Glutamatergic neuron (in vitro differentiated cells): ENCODE measurements around the gene MGMT. TPM values are rescaled to one million over a fixed set of nuclear protein-coding genes. Genes with fewer than 3 reads are reported as not detected.

Experiments
- DNase-seq: peaks from one replicate; pipeline ENCODE4 v3.0.0; 2022
- H3K27ac Mint-ChIP-seq: one replicate; pipeline ENCODE4 v1.8.0; 2020; ENCODE audit warnings: mild to moderate bottlenecking, mixed read lengths, inconsistent platforms; ENCODE audit not compliant: unreplicated experiment
- H3K27me3 Mint-ChIP-seq: one replicate; pipeline ENCODE4 v1.8.0; 2020; ENCODE audit warnings: mild to moderate bottlenecking, moderate library complexity, mixed read lengths, inconsistent platforms; ENCODE audit not compliant: unreplicated experiment
- H3K36me3 Mint-ChIP-seq: one replicate; pipeline ENCODE4 v1.8.0; 2020; ENCODE audit warnings: mild to moderate bottlenecking, mixed read lengths, inconsistent platforms; ENCODE audit not compliant: unreplicated experiment
- H3K4me1 Mint-ChIP-seq: one replicate; pipeline ENCODE4 v1.8.0; 2020; ENCODE audit warnings: mild to moderate bottlenecking, low read depth, mixed read lengths, inconsistent platforms; ENCODE audit not compliant: unreplicated experiment
- H3K4me3 Mint-ChIP-seq: one replicate; pipeline ENCODE4 v1.8.0; 2020; ENCODE audit warnings: mild to moderate bottlenecking, mixed read lengths, inconsistent platforms; ENCODE audit not compliant: unreplicated experiment
- H3K9me3 Mint-ChIP-seq: one replicate; pipeline ENCODE4 v1.8.0; 2020; ENCODE audit warnings: mild to moderate bottlenecking, moderate library complexity, mixed read lengths, inconsistent platforms; ENCODE audit not compliant: unreplicated experiment
- total RNA-seq: library from RNA; stranded (reverse); fragmentation: NEBNext Ultra II Directional; extraction: Animal tissue kit (Norgen Biotek cat#: 25700); gene quantifications from one replicate; pipeline ENCODE4 v1.2.1, GENCODE V29; 2021; ENCODE audit not compliant: unreplicated experiment
- TF ChIP-seq, protein P1 (sequence below): fragments of 200-600 bp; sonication (generic); IDR thresholded peaks from one replicate; pipeline ENCODE4 v1.5.0; 2021; ENCODE audit not compliant: partially characterized antibody, unreplicated experiment

Gene MGMT
- total RNA-seq, 1 donor from 2014 or later: 15.9 TPM

DNA sequence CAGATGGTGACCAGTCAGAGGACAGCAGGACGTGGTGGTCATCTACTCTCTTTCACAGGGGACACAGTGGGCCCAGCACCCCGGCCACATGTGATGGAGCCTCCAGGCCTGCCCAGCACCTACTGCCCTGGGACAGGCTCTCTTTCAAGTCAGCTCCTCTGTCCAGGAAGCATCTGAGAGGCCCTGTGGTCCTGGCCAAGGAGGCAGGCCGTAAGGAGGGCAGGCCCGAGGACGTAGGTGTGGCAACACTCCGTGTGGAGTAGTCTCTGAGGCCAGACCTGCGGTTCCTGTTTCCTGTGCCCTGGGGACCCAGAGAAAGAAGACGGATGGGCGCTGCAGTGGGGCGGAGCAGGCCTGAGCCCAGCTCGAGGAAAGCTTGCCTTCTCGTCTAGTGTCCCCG is 317.9 kb downstream of the MGMT start:
- DNase-seq: no peak
- peaks cover 12% of the 10 kb centered on the region for H3K4me1 Mint-ChIP-seq
- peaks cover 6% of the 10 kb centered on the region for H3K36me3 Mint-ChIP-seq
- H3K27ac Mint-ChIP-seq: no peak overlapping the region
- peaks cover 11% of the 10 kb centered on the region for H3K9me3 Mint-ChIP-seq
- peaks cover 2% of the 10 kb centered on the region for H3K27me3 Mint-ChIP-seq
- H3K4me3 Mint-ChIP-seq: no peak overlapping the region
- TF ChIP-seq, protein P1, sequence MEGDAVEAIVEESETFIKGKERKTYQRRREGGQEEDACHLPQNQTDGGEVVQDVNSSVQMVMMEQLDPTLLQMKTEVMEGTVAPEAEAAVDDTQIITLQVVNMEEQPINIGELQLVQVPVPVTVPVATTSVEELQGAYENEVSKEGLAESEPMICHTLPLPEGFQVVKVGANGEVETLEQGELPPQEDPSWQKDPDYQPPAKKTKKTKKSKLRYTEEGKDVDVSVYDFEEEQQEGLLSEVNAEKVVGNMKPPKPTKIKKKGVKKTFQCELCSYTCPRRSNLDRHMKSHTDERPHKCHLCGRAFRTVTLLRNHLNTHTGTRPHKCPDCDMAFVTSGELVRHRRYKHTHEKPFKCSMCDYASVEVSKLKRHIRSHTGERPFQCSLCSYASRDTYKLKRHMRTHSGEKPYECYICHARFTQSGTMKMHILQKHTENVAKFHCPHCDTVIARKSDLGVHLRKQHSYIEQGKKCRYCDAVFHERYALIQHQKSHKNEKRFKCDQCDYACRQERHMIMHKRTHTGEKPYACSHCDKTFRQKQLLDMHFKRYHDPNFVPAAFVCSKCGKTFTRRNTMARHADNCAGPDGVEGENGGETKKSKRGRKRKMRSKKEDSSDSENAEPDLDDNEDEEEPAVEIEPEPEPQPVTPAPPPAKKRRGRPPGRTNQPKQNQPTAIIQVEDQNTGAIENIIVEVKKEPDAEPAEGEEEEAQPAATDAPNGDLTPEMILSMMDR: no peak

DNA sequence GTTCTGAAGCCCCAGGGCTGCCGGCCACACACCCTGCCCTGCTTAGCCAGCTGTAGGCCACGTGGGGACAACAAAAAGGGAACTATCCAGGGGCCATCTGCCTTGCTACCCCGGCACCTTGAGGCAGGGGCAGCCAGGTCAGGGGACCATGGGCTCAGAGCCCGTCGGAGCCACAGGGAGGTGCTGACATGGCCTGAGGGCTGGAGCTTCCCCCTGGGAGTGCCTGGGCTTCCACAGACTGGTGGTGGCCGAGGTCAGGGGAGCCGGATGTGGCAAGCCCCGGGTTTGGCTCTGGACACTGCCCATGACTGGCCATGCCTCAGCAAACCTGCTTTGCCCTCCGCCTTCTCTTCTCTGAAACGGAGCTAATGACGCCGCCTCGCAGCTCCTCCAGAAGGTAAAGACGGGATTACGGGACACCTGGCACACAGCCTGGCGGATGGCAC is 318.5 kb downstream of the MGMT start:
- Mint-ChIP-seq H3K36me3 (peaks cover 11% of the 10 kb centered on the region), H3K4me3 (no peak overlapping the region), H3K27me3 (peaks cover 2% of the 10 kb centered on the region), H3K4me1 (peaks cover 12% of the 10 kb centered on the region), H3K27ac (no peak overlapping the region), H3K9me3 (peaks cover 12% of the 10 kb centered on the region)
- TF ChIP-seq, protein P1: no peak
- no peak for DNase-seq

DNA sequence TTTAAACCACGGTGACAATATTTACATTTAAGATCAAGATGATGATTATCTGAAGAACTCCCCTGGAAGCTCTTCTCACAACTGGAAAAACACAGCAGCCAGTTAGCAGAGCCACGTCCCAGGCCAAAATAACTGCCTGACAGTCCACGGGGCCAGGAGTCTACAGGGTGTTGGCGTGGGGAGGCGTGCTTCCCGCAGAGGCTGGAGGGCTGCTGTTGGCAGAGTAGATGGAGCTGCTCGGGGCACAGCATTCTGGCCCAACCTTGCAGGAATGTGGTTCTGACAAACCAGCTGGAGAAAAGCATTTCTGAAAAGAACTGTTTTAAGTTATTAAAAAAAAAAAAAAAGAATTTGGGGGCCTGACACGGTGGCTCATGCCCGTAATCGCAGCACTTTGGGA is 319.2 kb downstream of the MGMT start:
- Mint-ChIP-seq H3K4me1 (peaks cover 15% of the 10 kb centered on the region), H3K9me3 (peaks cover 14% of the 10 kb centered on the region), H3K27me3 (peaks cover 2% of the 10 kb centered on the region), H3K36me3 (peaks cover 12% of the 10 kb centered on the region), H3K27ac (no peak overlapping the region), H3K4me3 (no peak overlapping the region)
- TF ChIP-seq, protein P1: no peak
- no peak for DNase-seq

DNA sequence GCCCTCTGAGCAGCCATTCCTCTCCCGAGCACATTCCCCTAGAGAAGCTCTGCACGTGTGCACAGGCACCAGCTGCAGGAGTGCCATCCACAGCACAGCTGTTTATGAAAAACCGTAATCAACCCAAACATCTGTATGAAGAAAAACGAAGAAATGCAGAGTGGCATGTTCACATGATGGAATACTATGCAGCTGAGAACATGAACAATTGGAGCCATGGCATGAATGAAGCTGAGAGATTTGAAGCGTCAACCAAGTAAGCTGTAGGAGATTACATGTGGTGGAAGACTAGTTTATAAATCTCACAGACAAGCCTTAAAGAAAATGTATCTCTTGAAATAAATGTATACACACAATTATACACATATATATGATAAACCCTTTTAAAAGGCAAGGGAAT is 320.5 kb downstream of the MGMT start:
- Mint-ChIP-seq H3K27me3 (peaks cover 2% of the 10 kb centered on the region), H3K4me3 (no peak overlapping the region), H3K4me1 (peaks cover 14% of the 10 kb centered on the region), H3K9me3 (peaks cover 14% of the 10 kb centered on the region), H3K36me3 (peaks cover 12% of the 10 kb centered on the region), H3K27ac (no peak overlapping the region)
- no peak for DNase-seq
- TF ChIP-seq, protein P1: no peak

DNA sequence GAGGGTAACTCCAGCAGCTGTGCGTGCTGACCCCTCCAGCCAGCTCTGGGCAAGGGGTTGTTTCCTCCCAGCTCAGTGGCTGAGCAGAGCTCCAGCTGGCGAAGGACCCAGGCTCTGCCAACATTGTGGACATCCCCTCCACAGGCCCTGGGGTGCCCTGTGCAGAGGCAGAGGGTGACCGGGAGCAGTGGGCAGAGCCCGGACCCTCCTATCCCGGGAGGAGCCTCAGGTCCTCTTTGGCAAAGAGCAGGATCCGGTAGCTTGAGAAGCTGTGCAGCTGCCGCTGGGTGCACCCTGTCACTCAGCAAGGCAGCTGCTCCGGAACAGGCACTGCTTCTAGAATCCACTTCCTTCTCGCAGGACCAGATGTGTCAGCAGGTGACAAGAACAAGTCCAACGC is 321.2 kb downstream of the MGMT start:
- TF ChIP-seq, protein P1: no peak
- no peak overlapping the region for H3K4me3 Mint-ChIP-seq
- DNase-seq: no peak
- peaks cover 2% of the 10 kb centered on the region for H3K27me3 Mint-ChIP-seq
- peaks cover 12% of the 10 kb centered on the region for H3K36me3 Mint-ChIP-seq
- H3K27ac Mint-ChIP-seq: no peak overlapping the region
- H3K9me3 Mint-ChIP-seq: peaks cover 14% of the 10 kb centered on the region
- peaks cover 15% of the 10 kb centered on the region for H3K4me1 Mint-ChIP-seq
